Cardiac septum (tissue), 1 donor: ENCODE measurements around the gene TMEM54. TPM values are rescaled to one million over a fixed set of nuclear protein-coding genes. Genes with fewer than 3 reads are reported as not detected.

Experiments
- DNase-seq: peaks from one replicate; pipeline ENCODE4 v3.0.0-alpha.2; 2020; ENCODE audit warnings: low spot score
- intact Hi-C: fragments of 100-400 bp; cut with DNase I; formaldehyde crosslinking; loops from one replicate; pipeline ENCODE4 v1.14.0; 2022
- total RNA-seq: library from RNA; stranded (reverse); fragmentation: NEBNext Ultra II Directional; extraction: Animal tissue kit (Norgen Biotek cat#: 25700); gene quantifications from one replicate; pipeline ENCODE4 v1.2.1, GENCODE V29; 2021
- donor health status: DM: no; HTN: no; CAD: no.

Gene TMEM54
- total RNA-seq, 1 donor from 2014 or later: 17.0 TPM

DNA sequence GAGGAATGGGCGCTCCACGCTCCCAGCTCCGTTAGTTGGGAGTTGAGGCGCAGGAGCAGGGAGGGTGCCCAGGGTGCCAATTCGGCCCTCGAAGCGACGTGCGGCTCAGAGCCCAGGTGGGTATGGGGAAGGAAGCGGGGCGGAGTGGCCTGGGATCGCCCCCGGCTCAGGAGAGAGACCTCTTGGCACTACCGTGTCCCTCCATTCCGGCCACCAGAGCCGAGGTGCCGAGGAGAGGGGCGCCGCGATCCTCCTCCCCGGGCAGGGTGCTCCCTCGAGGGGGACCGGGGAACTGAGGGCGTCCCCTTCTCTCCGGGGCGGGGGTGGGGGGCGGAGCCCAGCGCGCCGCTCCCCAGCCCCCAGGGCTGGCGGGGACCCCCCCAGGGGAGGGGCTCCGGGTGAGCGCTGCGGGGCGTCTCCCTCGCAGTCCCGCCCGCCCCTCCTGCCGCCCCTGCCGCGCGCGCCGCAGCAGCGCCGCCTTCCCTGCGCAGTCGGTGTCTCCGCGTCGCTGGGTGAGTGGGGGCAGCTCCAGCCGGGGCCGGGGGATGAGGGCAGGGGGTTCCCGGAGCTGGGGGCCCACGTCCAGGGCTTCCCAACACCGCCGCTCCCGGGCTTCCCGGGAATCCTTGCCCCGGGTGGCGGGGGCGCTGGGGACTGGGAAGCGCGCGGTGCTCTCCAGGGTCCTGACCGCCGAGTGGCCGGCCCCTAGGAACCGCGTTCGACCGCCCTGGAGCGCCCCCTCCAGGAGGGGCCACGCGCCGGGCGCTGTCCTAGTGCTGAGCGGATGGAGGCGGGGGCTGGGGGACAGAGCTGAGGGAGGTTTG lies 15.0 kb downstream of the TMEM54 start, which contains the start of gene HPCA:
Gene HPCA (plus strand): TSS at position 488 of the 824 bp plus-strand sequence. CDS start 2,408 bp downstream, outside the sequence.
- no peak for DNase-seq

GRCh38 chr1:32885676-32886003 lies 15.5 kb downstream of the TMEM54 start:
- no peak for DNase-seq
- intact Hi-C loops: no loop called here

More for the DNA sequence above, 15.0 kb downstream of the TMEM54 start, which contains the start of gene HPCA:
- intact Hi-C loops: no loop called here

- no peak for DNase-seq
Measured at GRCh38 chr1:32884726-32885125, 16.5 kb downstream of the TMEM54 start.

GRCh38 chr1:32884032-32884372 lies 17.2 kb downstream of the TMEM54 start:
- DNase-seq: no peak
- intact Hi-C loops: no loop called here

More at GRCh38 chr1:32884726-32885125, 16.5 kb downstream of the TMEM54 start:
- intact Hi-C loops: no loop called here

DNA sequence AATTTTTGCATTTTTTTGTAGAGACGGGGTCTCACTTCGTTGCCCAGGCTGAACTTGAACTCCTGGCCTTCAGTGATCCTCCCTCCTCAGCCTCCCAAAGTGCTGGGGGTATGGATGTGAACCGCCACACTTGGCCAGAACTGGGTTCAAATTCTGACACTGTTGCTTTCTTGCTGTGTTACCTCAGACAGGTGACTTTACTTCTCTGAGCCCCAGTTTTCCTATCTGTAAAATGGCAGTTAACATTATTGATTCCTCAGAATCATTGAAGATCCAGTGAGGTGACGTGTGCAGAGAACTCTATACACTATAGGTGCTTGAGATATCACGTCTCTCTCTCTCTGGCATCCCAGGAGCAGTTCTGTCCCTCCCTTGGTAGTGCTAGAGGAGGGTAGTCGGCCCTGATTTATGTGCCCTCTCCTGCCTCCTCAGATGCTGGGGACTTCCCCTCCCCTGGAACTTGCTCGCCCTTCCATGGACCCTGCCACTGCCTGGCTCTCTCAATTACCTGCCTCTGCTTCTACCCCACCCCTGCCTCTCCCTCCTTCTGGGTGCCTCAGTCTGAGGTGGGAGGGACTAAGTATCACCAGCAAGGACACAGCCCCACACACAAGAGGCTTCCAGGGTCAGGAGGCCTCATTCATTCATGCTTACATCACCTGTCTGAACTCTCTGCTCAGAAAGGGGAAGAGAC lies 17.7 kb downstream of the TMEM54 start:
- intact Hi-C loops: no loop called here
- no peak for DNase-seq

GRCh38 chr1:32881871-32882850 lies 19.0 kb downstream of the TMEM54 start:
- intact Hi-C loops: no loop called here
- no peak for DNase-seq

GRCh38 chr1:32881291-32881690 lies 19.9 kb downstream of the TMEM54 start:
- DNase-seq: no peak
- intact Hi-C loops: no loop called here

- intact Hi-C loops: loop anchor here (5.0 kb wide), 1 partner anchor 44 kb away; no protein-coding TSS in a partner anchor
- peak; percentile 43 for DNase-seq
Measured at GRCh38 chr1:32878637-32879041, 22.6 kb downstream of the TMEM54 start.

DNA sequence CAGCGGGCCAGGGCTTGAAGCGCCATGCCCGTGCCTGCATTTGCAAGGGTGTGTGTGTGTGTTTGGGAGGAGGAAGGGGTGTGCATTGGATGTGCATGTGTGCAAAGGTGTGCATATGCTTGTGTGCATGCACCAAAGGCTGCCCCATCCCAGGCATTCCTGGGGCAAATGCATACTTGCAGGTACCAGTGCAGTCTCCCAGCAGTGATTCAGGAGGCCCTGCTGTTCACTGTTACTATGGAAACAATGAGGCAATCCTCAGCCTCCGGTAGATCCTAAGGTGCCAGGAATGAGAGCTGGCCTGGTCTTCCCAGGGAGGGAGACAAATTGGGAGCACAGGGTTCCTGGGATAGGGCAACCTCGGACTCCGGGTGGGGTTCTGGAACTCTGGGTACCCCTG lies 23.0 kb downstream of the TMEM54 start:
- peak; percentile 53 for DNase-seq
- intact Hi-C loops: loop anchor here (5.0 kb wide), 1 partner anchor 44 kb away; no protein-coding TSS in a partner anchor

GRCh38 chr1:32877211-32878110 lies 23.7 kb downstream of the TMEM54 start:
- peak; percentile 76 for DNase-seq
- intact Hi-C loops: loop anchor here (2.0 to 5.0 kb wide), 2 partner anchors 45 to 209 kb away; no protein-coding TSS in a partner anchor

- peak; percentile 85 for DNase-seq
- intact Hi-C loops: loop anchor here (2.0 to 5.0 kb wide), 2 partner anchors 46 to 210 kb away; no protein-coding TSS in a partner anchor
Measured at GRCh38 chr1:32876341-32877210, 24.6 kb downstream of the TMEM54 start.

- intact Hi-C loops: loop anchor here (5.0 kb wide), 3 partner anchors 47 to 163 kb away; partner anchors contain the start of genes S100PBP and YARS1
- DNase-seq: peak; percentile 38
Measured at GRCh38 chr1:32874860-32875752, 26.1 kb downstream of the TMEM54 start.

GRCh38 chr1:32873484-32873883 lies 27.7 kb downstream of the TMEM54 start:
- peak; percentile 70 for DNase-seq
- intact Hi-C loops: loop anchor here (5.0 kb wide), 2 partner anchors 56 to 161 kb away; partner anchors contain the start of genes S100PBP and YARS1

GRCh38 chr1:32872192-32872460 lies 29.1 kb downstream of the TMEM54 start:
- intact Hi-C loops: loop anchor here (5.0 kb wide), 2 partner anchors 55 to 160 kb away; partner anchors contain the start of genes S100PBP and YARS1
- no peak for DNase-seq

GRCh38 chr1:32871364-32872191 lies 29.6 kb downstream of the TMEM54 start:
- DNase-seq: no peak
- intact Hi-C loops: loop anchor here (5.0 kb wide), 2 partner anchors 54 to 159 kb away; partner anchors contain the start of genes S100PBP and YARS1
